Stomach (tissue), 4 donors: ENCODE measurements around the gene NXPH1.

Source experiments
- EP300 ChIP-seq: sonication (generic); formaldehyde crosslinking; IDR thresholded peaks from one replicate; pipeline ENCODE4 v1.6.1; 2017; ENCODE audit warnings: antibody characterized with exemption
- POLR2A ChIP-seq, 4 donors: fragments of 450-650 bp; IDR thresholded peaks; one replicate each; pipeline ENCODE4 v1.6.1; 2016; ENCODE audit warnings: antibody characterized with exemption in 4 of 4, control low read depth in 2 of 4, mild to moderate bottlenecking in 1 of 4, moderate library complexity in 1 of 4
- POLR2AphosphoS5 ChIP-seq, 3 donors: sonication (generic); formaldehyde crosslinking; IDR thresholded peaks; one replicate each; pipeline ENCODE4 v1.6.1; 2016; ENCODE audit warnings: antibody characterized with exemption in 3 of 3
- TF ChIP-seq, protein P1 (sequence below), 7 experiments: fragments of 450-650 bp in 4 of 7; fragments of 200-600 bp in 3 of 7; sonication (generic) in 3 of 7; IDR thresholded peaks; one replicate each; pipeline ENCODE4 v1.5.1; 2016 to 2019; ENCODE audit warnings: antibody characterized with exemption in 7 of 7, control low read depth in 2 of 7, mild to moderate bottlenecking in 1 of 7

DNA sequence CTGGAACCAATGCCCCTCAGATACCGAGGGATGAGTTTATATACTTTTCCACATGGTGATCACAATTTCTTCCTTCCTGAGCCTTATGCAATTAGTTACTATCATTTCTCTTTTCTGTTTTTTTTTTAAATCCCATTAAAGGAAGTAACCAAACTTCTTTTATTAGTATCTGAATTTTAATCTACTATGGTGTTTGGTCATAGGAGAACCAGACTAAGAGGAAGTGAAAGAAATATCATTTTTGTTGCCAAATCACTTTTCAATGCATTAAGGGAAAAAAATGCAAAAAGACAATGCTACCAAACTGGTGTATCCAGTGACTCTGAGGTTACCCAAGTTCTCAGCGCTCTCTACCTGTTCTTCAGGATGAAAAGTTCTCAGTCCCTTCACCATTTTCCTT is 167.7 kb downstream of the NXPH1 start:
- TF ChIP-seq, protein P1, sequence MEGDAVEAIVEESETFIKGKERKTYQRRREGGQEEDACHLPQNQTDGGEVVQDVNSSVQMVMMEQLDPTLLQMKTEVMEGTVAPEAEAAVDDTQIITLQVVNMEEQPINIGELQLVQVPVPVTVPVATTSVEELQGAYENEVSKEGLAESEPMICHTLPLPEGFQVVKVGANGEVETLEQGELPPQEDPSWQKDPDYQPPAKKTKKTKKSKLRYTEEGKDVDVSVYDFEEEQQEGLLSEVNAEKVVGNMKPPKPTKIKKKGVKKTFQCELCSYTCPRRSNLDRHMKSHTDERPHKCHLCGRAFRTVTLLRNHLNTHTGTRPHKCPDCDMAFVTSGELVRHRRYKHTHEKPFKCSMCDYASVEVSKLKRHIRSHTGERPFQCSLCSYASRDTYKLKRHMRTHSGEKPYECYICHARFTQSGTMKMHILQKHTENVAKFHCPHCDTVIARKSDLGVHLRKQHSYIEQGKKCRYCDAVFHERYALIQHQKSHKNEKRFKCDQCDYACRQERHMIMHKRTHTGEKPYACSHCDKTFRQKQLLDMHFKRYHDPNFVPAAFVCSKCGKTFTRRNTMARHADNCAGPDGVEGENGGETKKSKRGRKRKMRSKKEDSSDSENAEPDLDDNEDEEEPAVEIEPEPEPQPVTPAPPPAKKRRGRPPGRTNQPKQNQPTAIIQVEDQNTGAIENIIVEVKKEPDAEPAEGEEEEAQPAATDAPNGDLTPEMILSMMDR (IDR thresholded peaks at IDR 0.05) = no peak
- TF ChIP-seq POLR2A (IDR thresholded peaks at IDR 0.05) (no peak), POLR2AphosphoS5 (IDR thresholded peaks at IDR 0.05) (no peak), EP300 (no peak)
